Uterus (tissue), 4 donors: ENCODE results near the gene DNPEP. TPM values are rescaled to one million over a fixed set of nuclear protein-coding genes. Genes with fewer than 3 reads are reported as not detected.

ENCODE experiments used
- DNase-seq, 2 donors: peaks; one replicate each; pipeline ENCODE4 v3.0.0-alpha.2; 2019 to 2020
- H3K27ac ChIP-seq, 2 donors: fragments of 200-600 bp; sonication (generic); 1 replicate in 1 of 2; 2 replicates in 1 of 2; pipeline ENCODE4 v1.5.1; 2016 to 2018
- H3K27me3 ChIP-seq, 2 donors: fragments of 200-600 bp; sonication (generic); one replicate each; pipeline ENCODE4 v1.5.1; 2018 to 2019; ENCODE audit warnings: control low read depth in 1 of 2
- H3K36me3 ChIP-seq, 2 donors: fragments of 200-600 bp; sonication (generic); one replicate each; pipeline ENCODE4 v1.5.1; 2019; ENCODE audit warnings: control low read depth in 1 of 2
- H3K4me1 ChIP-seq, 2 donors: fragments of 200-600 bp; sonication (generic); one replicate each; pipeline ENCODE4 v1.5.1; 2018 to 2019; ENCODE audit warnings: control low read depth in 1 of 2
- H3K4me3 ChIP-seq, 2 donors: fragments of 200-600 bp; sonication (generic); 1 replicate in 1 of 2; 2 replicates in 1 of 2; pipeline ENCODE4 v1.5.1; 2018 to 2019; ENCODE audit warnings: mild to moderate bottlenecking in 1 of 2
- H3K9me3 ChIP-seq, 2 donors: fragments of 200-600 bp; sonication (generic); one replicate each; pipeline ENCODE4 v1.5.1; 2019; ENCODE audit warnings: control low read depth in 1 of 2
- CTCF ChIP-seq, 4 experiments: fragments of 200-600 bp in 2 of 4; fragments of 450-650 bp in 2 of 4; sonication (generic) in 2 of 4; IDR thresholded peaks; one replicate each; pipeline ENCODE4 v1.5.1; 2016 to 2019; ENCODE audit warnings: antibody characterized with exemption in 4 of 4, mild to moderate bottlenecking in 2 of 4, moderate library complexity in 1 of 4
- POLR2A ChIP-seq, 2 donors: fragments of 450-650 bp; IDR thresholded peaks; one replicate each; pipeline ENCODE4 v1.6.1; 2016; ENCODE audit warnings: antibody characterized with exemption in 2 of 2, mild to moderate bottlenecking in 1 of 2, moderate library complexity in 1 of 2
- intact Hi-C: fragments of 100-400 bp; cut with DNase I; formaldehyde crosslinking; loops from one replicate; pipeline ENCODE4 v1.15.1; 2023; ENCODE audit warnings: low total_unique reads
- total RNA-seq, 4 donors: library from RNA; depleted of rRNA in 3 of 4; stranded (reverse); fragments of >200 nt in 3 of 4; gene quantifications; one replicate each; pipeline versions ENCODE4 v1.1.0 to v1.2.4, GENCODE V29; 2014 to 2023
- donor health status: DM: yes; HTN: yes; CAD: no.

Gene DNPEP
- total RNA-seq, 4 donors from 2014 or later: 35.9 to 93.7 (median 47.5) TPM

GRCh38 chr2:219416938-219417337, 29.2 kb upstream of the DNPEP start:
- Histone ChIP-seq H3K4me1 (peaks cover 0 to 6% of the 10 kb centered on the region in 2 donors), H3K4me3 (no peak overlapping the region), H3K27me3 (no peaks in the 10 kb centered on the region), H3K27ac (peak overlapping the region; percentile 93 to 99), H3K9me3 (no peaks in the 10 kb centered on the region), H3K36me3 (no peaks in the 10 kb centered on the region)
- intact Hi-C loops: no loop called here
- TF ChIP-seq CTCF (IDR thresholded peaks at IDR 0.05): no peak
- TF ChIP-seq POLR2A (IDR thresholded peaks at IDR 0.05): no peak
- peak in 1 of 2 donors; percentile 30 for DNase-seq

- no peak overlapping the region for H3K4me3 ChIP-seq
- intact Hi-C loops: no loop called here
- no peaks in the 10 kb centered on the region for H3K9me3 ChIP-seq
- peak in 1 of 2 donors; percentile 40 for DNase-seq
- TF ChIP-seq CTCF (IDR thresholded peaks at IDR 0.05) (no peak), POLR2A (IDR thresholded peaks at IDR 0.05) (no peak)
- H3K27ac ChIP-seq: peak overlapping the region; percentile 93 to 99
- no peaks in the 10 kb centered on the region for H3K36me3 ChIP-seq
- peaks cover 0 to 6% of the 10 kb centered on the region in 2 donors for H3K4me1 ChIP-seq
- H3K27me3 ChIP-seq: no peaks in the 10 kb centered on the region
Measured at GRCh38 chr2:219416235-219416602, 28.5 kb upstream of the DNPEP start.

GRCh38 chr2:219415580-219416234, 28.0 kb upstream of the DNPEP start:
- no peak for TF ChIP-seq POLR2A (IDR thresholded peaks at IDR 0.05)
- TF ChIP-seq CTCF (IDR thresholded peaks at IDR 0.05): no peak
- Histone ChIP-seq H3K27me3 (no peaks in the 10 kb centered on the region), H3K4me1 (peaks cover 0 to 6% of the 10 kb centered on the region in 2 donors), H3K36me3 (no peaks in the 10 kb centered on the region), H3K27ac (peak overlapping the region; percentile 93 to 99), H3K9me3 (no peaks in the 10 kb centered on the region), H3K4me3 (no peak overlapping the region)
- intact Hi-C loops: no loop called here
- peak in 1 of 2 donors; percentile 51 for DNase-seq

GRCh38 chr2:219414857-219415256, 27.1 kb upstream of the DNPEP start:
- H3K4me1 ChIP-seq: peaks cover 0 to 6% of the 10 kb centered on the region in 2 donors
- no peak for TF ChIP-seq POLR2A (IDR thresholded peaks at IDR 0.05)
- TF ChIP-seq CTCF (IDR thresholded peaks at IDR 0.05): no peak
- H3K27me3 ChIP-seq: no peaks in the 10 kb centered on the region
- H3K4me3 ChIP-seq: no peak overlapping the region
- peak overlapping the region; percentile 93 to 99 for H3K27ac ChIP-seq
- DNase-seq: no peak
- H3K9me3 ChIP-seq: no peaks in the 10 kb centered on the region
- no peaks in the 10 kb centered on the region for H3K36me3 ChIP-seq
- intact Hi-C loops: no loop called here

- Histone ChIP-seq H3K36me3 (no peaks in the 10 kb centered on the region), H3K27me3 (no peaks in the 10 kb centered on the region), H3K4me3 (no peak overlapping the region), H3K4me1 (peaks cover 0 to under 1% of the 10 kb centered on the region in 2 donors), H3K9me3 (no peaks in the 10 kb centered on the region), H3K27ac (peak overlapping the region; percentile 90 to 95)
- TF ChIP-seq POLR2A (IDR thresholded peaks at IDR 0.05) (no peak), CTCF (IDR thresholded peaks at IDR 0.05) (no peak)
- intact Hi-C loops: no loop called here
- peak in 1 of 2 donors; percentile 29 for DNase-seq
Measured at GRCh38 chr2:219410390-219410789, 22.7 kb upstream of the DNPEP start.
